Left lung (tissue), 10 donors: ENCODE data around the gene ZIC2. TPM values are rescaled to one million over a fixed set of nuclear protein-coding genes. Genes with fewer than 3 reads are reported as not detected.

Experiments used
- ATAC-seq: fragments of 200-7000 bp; cut with Tn5 transposase; one replicate; pipeline ENCODE4 v1.9.1; 2020; ENCODE audit warnings: moderate library complexity
- DNase-seq, 4 donors: peaks; one replicate each; pipeline ENCODE4 v3.0.0-alpha.2; 2013 to 2020
- H3K27ac ChIP-seq, 2 donors: fragments of 200-600 bp; sonication (generic) in 1 of 2; one replicate each; pipeline versions ENCODE4 v1.5.0 to v1.8.0; 2020 to 2021
- H3K27me3 ChIP-seq, 2 donors: fragments of 200-600 bp; sonication (generic) in 1 of 2; one replicate each; pipeline versions ENCODE4 v1.5.0 to v1.8.0; 2020 to 2021
- H3K36me3 ChIP-seq, 2 donors: fragments of 200-600 bp; sonication (generic) in 1 of 2; one replicate each; pipeline versions ENCODE4 v1.5.0 to v1.8.0; 2020 to 2021
- H3K4me1 ChIP-seq, 2 donors: fragments of 200-600 bp; one replicate each; pipeline ENCODE4 v1.8.0; 2021
- H3K4me3 ChIP-seq, 2 donors: fragments of 200-600 bp; sonication (generic) in 1 of 2; one replicate each; pipeline versions ENCODE4 v1.5.0 to v1.8.0; 2020 to 2021; ENCODE audit warnings: mild to moderate bottlenecking in 1 of 2
- H3K9me3 ChIP-seq, 2 donors: fragments of 200-600 bp; sonication (generic) in 1 of 2; one replicate each; pipeline versions ENCODE4 v1.5.0 to v1.8.0; 2020 to 2021
- CTCF ChIP-seq, 2 donors: fragments of 200-600 bp; sonication (generic) in 1 of 2; IDR thresholded peaks; one replicate each; pipeline versions ENCODE4 v1.5.0 to v1.8.0; 2021; ENCODE audit warnings: antibody characterized with exemption in 2 of 2
- intact Hi-C, 2 donors: fragments of 100-400 bp; cut with DNase I; formaldehyde crosslinking; loops; one replicate each; pipeline versions ENCODE4 v1.11.2 to v1.14.2; 2022
- polyA plus RNA-seq, 6 donors: library from polyadenylated mRNA; unstranded; fragments of 120-200 nt; gene quantifications; one replicate each; pipeline ENCODE4 v1.2.1, GENCODE V29; 2013; ENCODE audit not compliant: insufficient read length in 6 of 6
- total RNA-seq, 2 donors: library from RNA; stranded (reverse); fragmentation: NEBNext Ultra II Directional; extraction: Animal tissue kit (Norgen Biotek cat#: 25700); gene quantifications; one replicate each; pipeline ENCODE4 v1.2.1, GENCODE V29; 2021
- donor health status: DM: no; HTN: yes; CAD: no.
- donor health status: DM: no; HTN: no; CAD: no.

The ZIC2 gene
- total and polyA plus RNA-seq, 8 donors, result 0.06 to 0.21 (median 0.15) TPM; not detected in 4

- H3K9me3 ChIP-seq, result no peaks in the 10 kb centered on the region
- ATAC-seq, result no peak
- intact Hi-C loops, result no loop called here
- H3K36me3 ChIP-seq, result no peaks in the 10 kb centered on the region
- DNase-seq, result peak in 1 of 4 donors; percentile 80
- H3K4me1 ChIP-seq, result peaks cover 4 to 35% of the 10 kb centered on the region in 2 donors
- H3K4me3 ChIP-seq, result peak overlapping the region; percentile 22 to 40
- TF ChIP-seq CTCF (IDR thresholded peaks at IDR 0.05), result no peak
- H3K27me3 ChIP-seq, result peaks cover 94 to 100% of the 10 kb centered on the region in 2 donors
- H3K27ac ChIP-seq, result no peak overlapping the region
Observed at GRCh38 chr13:99982036-99982730, 599 bp downstream of the ZIC2 start.

GRCh38 chr13:99982731-99983498, 1.3 kb downstream of the ZIC2 start:
- no peak for TF ChIP-seq CTCF (IDR thresholded peaks at IDR 0.05)
- Histone ChIP-seq H3K36me3 (no peaks in the 10 kb centered on the region), H3K9me3 (no peaks in the 10 kb centered on the region), H3K27me3 (peaks cover 94 to 100% of the 10 kb centered on the region in 2 donors), H3K27ac (no peak overlapping the region), H3K4me1 (peaks cover 4 to 35% of the 10 kb centered on the region in 2 donors), H3K4me3 (no peak overlapping the region)
- ATAC-seq (no peak), DNase-seq (no peak)
- intact Hi-C loops, result no loop called here

GRCh38 chr13:99983499-99984401, 2.2 kb downstream of the ZIC2 start:
- H3K27ac ChIP-seq, result no peak overlapping the region
- no peak for DNase-seq
- H3K4me1 ChIP-seq, result peaks cover 4 to 35% of the 10 kb centered on the region in 2 donors
- H3K4me3 ChIP-seq, result no peak overlapping the region
- H3K36me3 ChIP-seq, result no peaks in the 10 kb centered on the region
- TF ChIP-seq CTCF (IDR thresholded peaks at IDR 0.05), result no peak
- intact Hi-C loops, result no loop called here
- ATAC-seq, result no peak
- H3K9me3 ChIP-seq, result no peaks in the 10 kb centered on the region
- H3K27me3 ChIP-seq, result peaks cover 94 to 100% of the 10 kb centered on the region in 2 donors

GRCh38 chr13:99984461-99985240, 3.1 kb downstream of the ZIC2 start:
- Histone ChIP-seq H3K9me3 (no peaks in the 10 kb centered on the region), H3K36me3 (no peaks in the 10 kb centered on the region), H3K27ac (no peak overlapping the region), H3K4me3 (no peak overlapping the region), H3K27me3 (peaks cover 94 to 100% of the 10 kb centered on the region in 2 donors), H3K4me1 (peaks cover 4 to 29% of the 10 kb centered on the region in 2 donors)
- intact Hi-C loops, result no loop called here
- no peak for DNase-seq
- no peak for ATAC-seq
- no peak for TF ChIP-seq CTCF (IDR thresholded peaks at IDR 0.05)
